CD4-positive, alpha-beta T cell (primary cell): Measurements from ENCODE around the gene EYA2. TPM values are rescaled to one million over a fixed set of nuclear protein-coding genes. Genes with fewer than 3 reads are reported as not detected.

ENCODE experiments used
- ATAC-seq: fragments of 200-7000 bp; cut with Tn5 transposase; one replicate; pipeline ENCODE4 v1.10.0; 2022; ENCODE audit warnings: mild to moderate bottlenecking; ENCODE audit not compliant: poor library complexity
- CTCF ChIA-PET: fragments of 350-600 bp; sonication (Branson Sonifier 250); formaldehyde crosslinking; loops from one replicate; lab custom pipeline; 2021; ENCODE audit warnings: antibody characterized with exemption, inconsistent platforms; lab: Charles Lee
- POLR2A ChIA-PET: fragments of 350-600 bp; sonication (Branson Sonifier 250); formaldehyde crosslinking; loops from one replicate; lab custom pipeline; 2021; ENCODE audit warnings: antibody characterized with exemption, inconsistent platforms; lab: Charles Lee
- DNase-seq, 14 experiments: peaks; one replicate each; pipeline ENCODE4 v3.0.0-alpha.2; 2013 to 2020; ENCODE audit warnings: mixed read lengths in 2 of 14
- H3K27ac ChIP-seq, 2 donors: one replicate each; pipeline versions ENCODE4 v1.5.1 to v1.7.0; 2013; ENCODE audit warnings: low read length in 2 of 2, low read depth in 1 of 2, mild to moderate bottlenecking in 1 of 2
- H3K27me3 ChIP-seq, 2 experiments: 1 replicate in 1 of 2; 2 replicates in 1 of 2; pipeline versions ENCODE4 v1.6.1 to v1.7.0; 2013; ENCODE audit warnings: low read length in 2 of 2, control low read depth in 1 of 2, mild to moderate bottlenecking in 1 of 2, moderate library complexity in 1 of 2; ENCODE audit not compliant: insufficient read depth in 2 of 2, control insufficient read depth in 1 of 2
- H3K36me3 ChIP-seq: one replicate; pipeline ENCODE4 v1.6.1; 2013; ENCODE audit warnings: low read length, control low read depth; ENCODE audit not compliant: insufficient read depth
- H3K4me1 ChIP-seq: one replicate; pipeline ENCODE4 v1.6.1; 2013; ENCODE audit warnings: low read length, control low read depth; ENCODE audit not compliant: insufficient read depth
- H3K4me3 ChIP-seq: one replicate; pipeline ENCODE4 v1.5.1; 2013; ENCODE audit warnings: mild to moderate bottlenecking, low read length, moderate library complexity
- H3K9me3 ChIP-seq, 2 experiments: 1 replicate in 1 of 2; 2 replicates in 1 of 2; pipeline versions ENCODE4 v1.6.1 to v1.7.0; 2013; ENCODE audit warnings: low read length in 2 of 2, mild to moderate bottlenecking in 2 of 2, control low read depth in 1 of 2, moderate library complexity in 1 of 2; ENCODE audit not compliant: control insufficient read depth in 1 of 2, insufficient read depth in 1 of 2
- H3K27ac Mint-ChIP-seq: one replicate; pipeline ENCODE4 v1.8.0; 2020; ENCODE audit warnings: mixed read lengths
- H3K27me3 Mint-ChIP-seq: one replicate; pipeline ENCODE4 v1.8.0; 2021; ENCODE audit warnings: mixed read lengths
- H3K36me3 Mint-ChIP-seq: one replicate; pipeline ENCODE4 v1.8.0; 2021; ENCODE audit warnings: low read depth, mixed read lengths
- H3K4me1 Mint-ChIP-seq: one replicate; pipeline ENCODE4 v1.8.0; 2021; ENCODE audit warnings: low read depth, mixed read lengths
- H3K4me3 Mint-ChIP-seq: one replicate; pipeline ENCODE4 v1.8.0; 2020; ENCODE audit warnings: mild to moderate bottlenecking, mixed read lengths
- H3K9me3 Mint-ChIP-seq: one replicate; pipeline ENCODE4 v1.8.0; 2020; ENCODE audit warnings: mixed read lengths
- intact Hi-C, 2 experiments: fragments of 100-400 bp; cut with DNase I in 1 of 2; cut with micrococcal nuclease in 1 of 2; formaldehyde crosslinking; loops; one replicate each; pipeline versions ENCODE4 v1.15.1 to v1.9.0; 2023 to 2025; cut with DNase I, micrococcal nuclease
- total RNA-seq, 174 experiments: library from RNA in 2 of 174; stranded (reverse) in 2 of 174; gene quantifications; one replicate each; pipeline ENCODE4 v1.2.3 and lab custom pipeline; 2021 to 2026
- TF ChIP-seq, protein P1 (sequence below): fragments of 200-600 bp; IDR thresholded peaks from one replicate; pipeline ENCODE4 v1.8.0; 2022; ENCODE audit warnings: antibody characterized with exemption, mild to moderate bottlenecking

EYA2 gene
- total RNA-seq, 2 experiments from 2014 or later, result not detected

DNA sequence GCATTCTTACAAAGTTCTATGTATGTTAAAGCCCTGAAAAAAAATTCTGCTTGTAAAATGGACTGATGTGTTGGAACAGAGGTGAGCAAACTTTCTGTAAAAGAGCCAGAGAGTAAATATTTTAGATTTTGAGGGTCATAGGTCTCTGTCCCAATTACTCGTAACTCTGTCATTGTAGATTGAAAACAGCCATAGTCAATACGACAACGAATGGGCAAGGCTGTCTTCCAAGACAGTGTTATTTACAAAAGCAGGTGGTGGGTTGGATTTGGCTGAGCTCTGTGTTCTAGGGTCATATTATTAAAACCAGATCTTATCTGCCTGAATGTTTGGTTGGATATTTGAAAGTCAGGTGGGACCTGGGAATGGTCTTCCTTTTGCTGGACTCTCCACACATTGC lies 135.2 kb downstream of the EYA2 start:
- intact Hi-C loops, result no loop called here
- POLR2A ChIA-PET, result no interaction called here

DNA sequence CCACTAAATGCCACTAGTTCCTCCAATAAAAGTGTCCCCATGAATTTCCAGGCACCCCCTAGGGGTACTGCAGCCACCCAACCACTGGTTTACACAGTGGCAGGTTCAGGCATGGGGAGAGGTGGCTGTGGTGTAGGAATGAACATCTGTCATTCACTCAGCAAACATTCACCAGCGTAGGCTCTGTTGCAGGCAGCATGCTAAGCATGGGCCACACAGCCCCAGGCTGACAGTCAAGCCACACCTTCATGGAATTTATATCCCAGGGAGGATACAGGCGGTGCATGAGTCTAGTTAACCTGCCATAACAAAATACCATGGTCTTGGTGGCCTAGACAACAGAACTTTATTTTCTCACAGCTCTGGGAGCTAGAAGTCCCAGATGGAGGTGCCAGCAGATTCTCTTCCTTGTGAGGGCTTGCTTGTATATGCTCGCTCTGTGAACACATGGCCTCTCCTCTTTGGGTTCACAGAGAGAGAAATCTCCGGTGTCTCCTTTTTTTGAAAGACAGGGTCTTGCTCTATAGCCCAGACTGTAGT lies 135.7 kb downstream of the EYA2 start:
- TF ChIP-seq, protein P1, sequence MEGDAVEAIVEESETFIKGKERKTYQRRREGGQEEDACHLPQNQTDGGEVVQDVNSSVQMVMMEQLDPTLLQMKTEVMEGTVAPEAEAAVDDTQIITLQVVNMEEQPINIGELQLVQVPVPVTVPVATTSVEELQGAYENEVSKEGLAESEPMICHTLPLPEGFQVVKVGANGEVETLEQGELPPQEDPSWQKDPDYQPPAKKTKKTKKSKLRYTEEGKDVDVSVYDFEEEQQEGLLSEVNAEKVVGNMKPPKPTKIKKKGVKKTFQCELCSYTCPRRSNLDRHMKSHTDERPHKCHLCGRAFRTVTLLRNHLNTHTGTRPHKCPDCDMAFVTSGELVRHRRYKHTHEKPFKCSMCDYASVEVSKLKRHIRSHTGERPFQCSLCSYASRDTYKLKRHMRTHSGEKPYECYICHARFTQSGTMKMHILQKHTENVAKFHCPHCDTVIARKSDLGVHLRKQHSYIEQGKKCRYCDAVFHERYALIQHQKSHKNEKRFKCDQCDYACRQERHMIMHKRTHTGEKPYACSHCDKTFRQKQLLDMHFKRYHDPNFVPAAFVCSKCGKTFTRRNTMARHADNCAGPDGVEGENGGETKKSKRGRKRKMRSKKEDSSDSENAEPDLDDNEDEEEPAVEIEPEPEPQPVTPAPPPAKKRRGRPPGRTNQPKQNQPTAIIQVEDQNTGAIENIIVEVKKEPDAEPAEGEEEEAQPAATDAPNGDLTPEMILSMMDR, result no peak
- Mint-ChIP-seq H3K4me3 (no peak overlapping the region), H3K36me3 (no peaks in the 10 kb centered on the region), H3K9me3 (peaks cover 3% of the 10 kb centered on the region), H3K27me3 (peaks cover 5% of the 10 kb centered on the region), H3K27ac (no peak overlapping the region), H3K4me1 (no peaks in the 10 kb centered on the region)
- H3K9me3 ChIP-seq, result no peaks in the 10 kb centered on the region
- H3K4me3 ChIP-seq, result no peak overlapping the region
- no peaks in the 10 kb centered on the region for H3K36me3 ChIP-seq
- ChIA-PET CTCF (no interaction called here), POLR2A (no interaction called here)
- intact Hi-C loops, result no loop called here
- ATAC-seq (no peak), DNase-seq (no peak)
- H3K27ac ChIP-seq, result no peak overlapping the region
- no peaks in the 10 kb centered on the region for H3K4me1 ChIP-seq
- H3K27me3 ChIP-seq, result peaks cover 0 to 4% of the 10 kb centered on the region in 2 experiments

More for the DNA sequence above, 135.2 kb downstream of the EYA2 start:
- Mint-ChIP-seq H3K9me3 (peaks cover 3% of the 10 kb centered on the region), H3K27ac (no peak overlapping the region), H3K36me3 (no peaks in the 10 kb centered on the region), H3K4me3 (no peak overlapping the region), H3K4me1 (no peaks in the 10 kb centered on the region), H3K27me3 (peaks cover 8% of the 10 kb centered on the region)
- TF ChIP-seq, protein P1, result no peak
- Histone ChIP-seq H3K4me1 (no peaks in the 10 kb centered on the region), H3K4me3 (no peak overlapping the region), H3K27ac (no peak overlapping the region), H3K36me3 (no peaks in the 10 kb centered on the region), H3K27me3 (peaks cover 0 to 4% of the 10 kb centered on the region in 2 experiments), H3K9me3 (no peaks in the 10 kb centered on the region)
- CTCF ChIA-PET, result no interaction called here
- DNase-seq (no peak), ATAC-seq (no peak)

DNA sequence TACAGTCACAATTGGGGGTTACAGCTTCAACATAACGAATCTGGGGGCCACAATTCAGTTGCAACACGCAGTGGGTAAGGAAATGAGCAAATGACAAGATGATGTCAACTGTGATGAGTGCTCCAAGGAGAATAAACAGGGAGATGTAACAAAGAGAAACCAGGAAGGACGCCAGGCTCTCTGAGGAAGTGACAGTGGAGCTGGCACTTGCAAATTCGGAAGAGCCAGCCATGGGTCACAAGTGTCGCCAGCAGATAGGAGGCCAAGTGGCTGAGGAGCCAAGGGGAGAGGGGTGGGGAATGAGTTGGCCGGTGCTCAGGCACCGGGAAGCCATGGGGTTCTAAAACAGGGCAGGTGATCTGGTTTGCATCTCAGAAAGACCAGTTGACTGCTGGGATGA lies 136.4 kb downstream of the EYA2 start:
- H3K4me3 Mint-ChIP-seq, result no peak overlapping the region
- H3K4me3 ChIP-seq, result no peak overlapping the region
- no peaks in the 10 kb centered on the region for H3K36me3 Mint-ChIP-seq
- no peaks in the 10 kb centered on the region for H3K4me1 Mint-ChIP-seq
- peaks cover 3 to 4% of the 10 kb centered on the region in 2 experiments for H3K27me3 ChIP-seq
- POLR2A ChIA-PET, result no interaction called here
- TF ChIP-seq, protein P1, result no peak
- H3K9me3 Mint-ChIP-seq, result peaks cover 3% of the 10 kb centered on the region
- H3K27ac Mint-ChIP-seq, result no peak overlapping the region
- no peak for DNase-seq
- peaks cover 0 to 5% of the 10 kb centered on the region in 2 experiments for H3K9me3 ChIP-seq
- no peak for ATAC-seq
- CTCF ChIA-PET, result no interaction called here
- no peaks in the 10 kb centered on the region for H3K4me1 ChIP-seq
- no peaks in the 10 kb centered on the region for H3K36me3 ChIP-seq
- intact Hi-C loops, result no loop called here
- peaks cover 2% of the 10 kb centered on the region for H3K27me3 Mint-ChIP-seq
- no peak overlapping the region for H3K27ac ChIP-seq
